ENCODE measurements around the gene SEZ6L2. TPM values are rescaled to one million over a fixed set of nuclear protein-coding genes. Genes with fewer than 3 reads are reported as not detected.

The SEZ6L2 gene
- total and polyA plus RNA-seq, 2 of the 13 experiments (the other 11 are each of a cell fraction or from before 2014, with no cell fraction given), result 14.9 to 16.9 TPM

- TF ChIP-seq FUBP1 (CRISPR knock-in tag; IDR thresholded peaks at IDR 0.05; ENCODE audit: borderline replicate concordance), result no peak
- 0 out of 2 replicates have a peak, but pooled peaks have one; percentile 26 for TF ChIP-seq TERF1 (CRISPR knock-in tag; IDR thresholded peaks at IDR 0.05)
- TF ChIP-seq ZBTB1 (CRISPR knock-in tag; IDR thresholded peaks at IDR 0.05; ENCODE audit: borderline replicate concordance), result no peak
- TF ChIP-seq EHMT2 (IDR thresholded peaks at IDR 0.05; ENCODE audit: borderline replicate concordance, low read depth, low read length), result peak; percentile 84; the same call in 1 of the 2 replicates
- TF ChIP-seq HNF1B (CRISPR knock-in tag; IDR thresholded peaks at IDR 0.05), result peak; percentile 32; the same call in 1 of the 2 replicates
- no peak for TF ChIP-seq RBM39 (IDR thresholded peaks at IDR 0.05; ENCODE audit: low read depth, low read length, poor library complexity, severe bottlenecking)
- 0 out of 2 replicates have a peak, but pooled peaks have one; percentile 15 for TF ChIP-seq TFE3 (CRISPR knock-in tag; IDR thresholded peaks at IDR 0.05)
- no peak for TF ChIP-seq THAP8 (CRISPR knock-in tag; IDR thresholded peaks at IDR 0.05; ENCODE audit: borderline replicate concordance)
- TF ChIP-seq YY1 (IDR thresholded peaks at IDR 0.05; ENCODE audit: insufficient read depth, insufficient replicate concordance, low read depth, low read length), result peak; percentile 62
- no peak for TF ChIP-seq ZNF550 (CRISPR knock-in tag; IDR thresholded peaks at IDR 0.05; ENCODE audit: borderline replicate concordance)
- TF ChIP-seq ZNF746 (CRISPR knock-in tag; IDR thresholded peaks at IDR 0.05), result no peak
- no peak for TF ChIP-seq GPN1 (CRISPR knock-in tag; IDR thresholded peaks at IDR 0.05; ENCODE audit: borderline replicate concordance)
- TF ChIP-seq ZBTB39 (CRISPR knock-in tag; IDR thresholded peaks at IDR 0.05), result no peak; the same call in 1 of the 2 replicates
- no peak for TF ChIP-seq ZNF841 (CRISPR knock-in tag; IDR thresholded peaks at IDR 0.05; ENCODE audit: borderline replicate concordance)
- no peak for TF ChIP-seq ZSCAN29 (CRISPR knock-in tag; conservative IDR thresholded peaks at IDR 0.05)
- TF ChIP-seq IKZF1 (IDR thresholded peaks at IDR 0.05), result no peak
- TF ChIP-seq TAF1 (CRISPR knock-in tag; IDR thresholded peaks at IDR 0.05), result no peak
Measured at GRCh38 chr16:29891525-29892457, 7.6 kb downstream of the SEZ6L2 start (continued).

Measured in HepG2 (cell line).